ENCODE data around the gene KDM4E.

GRCh38 chr11:95003716-95004115, 21.3 kb upstream of the KDM4E start:
- TF ChIP-seq EZH2 (IDR thresholded peaks at IDR 0.05; ENCODE audit: insufficient read depth, poor library complexity, severe bottlenecking) (no peak), EZH2phosphoT487 (IDR thresholded peaks at IDR 0.05; ENCODE audit: insufficient read depth, low read depth) (no peak)
